ENCODE measurements around the gene PGLYRP2.

DNA sequence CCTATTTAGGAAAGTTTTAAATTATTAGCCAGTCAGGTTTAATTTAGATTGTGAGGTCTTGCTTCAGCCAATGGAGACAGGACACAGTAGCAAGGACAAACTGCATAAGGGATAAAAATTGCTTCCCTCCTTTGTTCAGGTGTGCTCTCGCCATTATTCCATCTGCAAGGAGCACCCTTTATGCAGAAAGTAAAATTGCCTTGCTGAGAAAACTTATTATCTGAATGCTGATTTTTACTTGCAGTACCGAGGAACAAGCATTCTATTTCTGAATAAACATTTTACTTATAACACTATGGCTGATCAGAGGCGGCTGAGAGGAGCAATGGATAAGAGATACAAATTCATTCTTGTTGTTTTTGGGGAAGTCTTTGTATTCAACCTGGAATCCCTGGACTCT lies 37.1 kb upstream of the PGLYRP2 start:
- TF ChIP-seq, protein P1, sequence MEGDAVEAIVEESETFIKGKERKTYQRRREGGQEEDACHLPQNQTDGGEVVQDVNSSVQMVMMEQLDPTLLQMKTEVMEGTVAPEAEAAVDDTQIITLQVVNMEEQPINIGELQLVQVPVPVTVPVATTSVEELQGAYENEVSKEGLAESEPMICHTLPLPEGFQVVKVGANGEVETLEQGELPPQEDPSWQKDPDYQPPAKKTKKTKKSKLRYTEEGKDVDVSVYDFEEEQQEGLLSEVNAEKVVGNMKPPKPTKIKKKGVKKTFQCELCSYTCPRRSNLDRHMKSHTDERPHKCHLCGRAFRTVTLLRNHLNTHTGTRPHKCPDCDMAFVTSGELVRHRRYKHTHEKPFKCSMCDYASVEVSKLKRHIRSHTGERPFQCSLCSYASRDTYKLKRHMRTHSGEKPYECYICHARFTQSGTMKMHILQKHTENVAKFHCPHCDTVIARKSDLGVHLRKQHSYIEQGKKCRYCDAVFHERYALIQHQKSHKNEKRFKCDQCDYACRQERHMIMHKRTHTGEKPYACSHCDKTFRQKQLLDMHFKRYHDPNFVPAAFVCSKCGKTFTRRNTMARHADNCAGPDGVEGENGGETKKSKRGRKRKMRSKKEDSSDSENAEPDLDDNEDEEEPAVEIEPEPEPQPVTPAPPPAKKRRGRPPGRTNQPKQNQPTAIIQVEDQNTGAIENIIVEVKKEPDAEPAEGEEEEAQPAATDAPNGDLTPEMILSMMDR (IDR thresholded peaks at IDR 0.05; ENCODE audit: low read depth, low read length, poor library complexity, severe bottlenecking) = no peak
- no peak for TF ChIP-seq EZH2phosphoT487 (IDR thresholded peaks at IDR 0.05; ENCODE audit: borderline replicate concordance, low read length)

Data from DOHH2 (cell line).